Loucy (cell line): ENCODE results near the gene VAPB.

Experiments
- H2AFZ ChIP-seq: fragments of 200-600 bp; sonication (generic); 2 replicates; pipeline ENCODE4 v1.6.0; 2016; ENCODE audit warnings: antibody characterized with exemption, mild to moderate bottlenecking, low read length, moderate library complexity
- H3F3A ChIP-seq: fragments of 200-600 bp; 2 replicates; pipeline ENCODE4 v1.6.0; 2016; ENCODE audit warnings: antibody characterized with exemption, low read depth, mild to moderate bottlenecking
- H3K27me3 ChIP-seq: fragments of 200-600 bp; sonication (generic); 2 replicates; pipeline ENCODE4 v1.6.1; 2014; ENCODE audit warnings: low read length, mild to moderate bottlenecking; ENCODE audit not compliant: insufficient read depth, poor library complexity, severe bottlenecking
- H3K36me3 ChIP-seq: fragments of 200-600 bp; sonication (generic); 2 replicates; pipeline ENCODE4 v1.6.1; 2016; ENCODE audit warnings: low read length; ENCODE audit not compliant: insufficient read depth
- H3K4me1 ChIP-seq: fragments of 200-600 bp; sonication (generic); 2 replicates; pipeline ENCODE4 v1.5.1; 2014; ENCODE audit warnings: low read length, mild to moderate bottlenecking; ENCODE audit not compliant: insufficient read depth, poor library complexity, severe bottlenecking
- H3K4me2 ChIP-seq: fragments of 200-600 bp; sonication (generic); 2 replicates; pipeline ENCODE4 v1.6.0; 2014; ENCODE audit warnings: antibody characterized with exemption, low read length, low read depth, mild to moderate bottlenecking; ENCODE audit not compliant: poor library complexity, severe bottlenecking
- H3K4me3 ChIP-seq: fragments of 200-600 bp; sonication (generic); 2 replicates; pipeline ENCODE4 v1.5.1; 2014; ENCODE audit warnings: low read length, mild to moderate bottlenecking, mixed read lengths; ENCODE audit not compliant: poor library complexity, severe bottlenecking
- H3K79me2 ChIP-seq: fragments of 200-600 bp; sonication (generic); 2 replicates; pipeline ENCODE4 v1.6.1; 2014; ENCODE audit warnings: low read length; ENCODE audit not compliant: insufficient read depth
- H3K9ac ChIP-seq: fragments of 200-600 bp; sonication (generic); 2 replicates; pipeline ENCODE4 v1.6.0; 2014; ENCODE audit warnings: mild to moderate bottlenecking, low read depth, low read length, moderate library complexity; ENCODE audit not compliant: poor library complexity, severe bottlenecking
- H3K9me2 ChIP-seq: fragments of 200-600 bp; sonication (generic); replicated peaks from 2 replicates; pipeline ENCODE4 v1.6.1; 2016; ENCODE audit warnings: low read depth, low read length, mixed read lengths
- H3K9me3 ChIP-seq: fragments of 200-600 bp; sonication (generic); 2 replicates; pipeline ENCODE4 v1.6.1; 2014; ENCODE audit warnings: mild to moderate bottlenecking, antibody characterized with exemption, low read length, low read depth; ENCODE audit not compliant: insufficient read depth
- H4K20me1 ChIP-seq: fragments of 200-600 bp; sonication (generic); 2 replicates; pipeline ENCODE4 v1.6.0; 2014; ENCODE audit warnings: antibody characterized with exemption, low read length, mild to moderate bottlenecking; ENCODE audit not compliant: insufficient read depth, poor library complexity, severe bottlenecking
- CTCF ChIP-seq: fragments of 200-600 bp; sonication (generic); conservative IDR thresholded peaks from 2 replicates; pipeline ENCODE4 v1.5.1; 2014; ENCODE audit warnings: mild to moderate bottlenecking, antibody characterized with exemption, low read length
- EZH2phosphoT487 ChIP-seq: fragments of 200-600 bp; IDR thresholded peaks from 2 replicates; pipeline ENCODE4 v1.6.1; 2018; ENCODE audit warnings: antibody characterized with exemption, mild to moderate bottlenecking, moderate library complexity, borderline replicate concordance

Gene VAPB

DNA sequence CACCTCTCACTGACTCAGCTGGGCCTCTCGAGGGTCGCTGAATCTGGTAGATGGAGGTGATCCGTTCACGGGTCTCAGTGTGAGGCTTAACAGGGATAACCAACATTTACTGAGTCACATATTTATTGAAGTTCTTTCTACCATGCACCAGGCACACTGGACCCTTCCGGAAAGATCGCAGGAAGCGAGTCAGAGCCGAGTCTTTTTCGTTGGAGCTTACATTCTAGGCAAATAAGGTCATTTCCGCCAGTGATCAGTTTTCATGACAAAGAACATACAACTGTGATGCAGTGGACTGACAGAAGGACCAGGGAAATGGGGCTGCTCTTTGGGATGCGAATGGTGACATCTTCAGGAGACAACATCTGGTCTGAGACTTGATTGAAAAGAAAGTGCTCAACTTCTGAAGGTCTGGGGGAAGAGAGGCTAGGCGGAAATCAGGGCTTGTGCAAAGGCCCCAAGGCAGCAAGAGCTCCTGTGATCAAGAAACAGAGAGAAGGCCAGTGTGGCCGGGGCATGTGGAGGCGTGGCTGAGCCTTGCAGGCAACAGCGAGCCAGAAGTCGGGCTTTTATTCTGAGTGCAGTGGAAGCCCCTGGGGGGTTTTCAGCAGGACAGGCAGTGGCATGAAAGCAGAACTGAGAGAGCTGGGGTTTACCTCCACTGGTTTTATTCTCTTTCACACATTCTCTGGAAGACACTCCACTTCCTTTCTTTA lies 69.5 kb downstream of the VAPB start:
- H3K27me3 ChIP-seq, result no peaks in the 10 kb centered on the region

GRCh38 chr20:58459058-58459750 lies 70.2 kb downstream of the VAPB start:
- no peak overlapping the region for H3K4me3 ChIP-seq
- H3K79me2 ChIP-seq, result no peaks in the 10 kb centered on the region
- no peak overlapping the region for H3K9ac ChIP-seq
- H3K4me1 ChIP-seq, result no peaks in the 10 kb centered on the region
- H2AFZ ChIP-seq, result no peak overlapping the region
- no peak overlapping the region for H3K4me2 ChIP-seq
- H3K27me3 ChIP-seq, result no peaks in the 10 kb centered on the region
- H3F3A ChIP-seq, result no peaks in the 10 kb centered on the region
- H3K9me2 ChIP-seq, result no peaks in the 10 kb centered on the region
- H4K20me1 ChIP-seq, result no peaks in the 10 kb centered on the region
- no peaks in the 10 kb centered on the region for H3K9me3 ChIP-seq
- no peak for TF ChIP-seq EZH2phosphoT487
- no peak for TF ChIP-seq CTCF
- H3K36me3 ChIP-seq, result no peaks in the 10 kb centered on the region

More for the DNA sequence above, 69.5 kb downstream of the VAPB start:
- H3K79me2 ChIP-seq, result no peaks in the 10 kb centered on the region
- no peaks in the 10 kb centered on the region for H3K36me3 ChIP-seq
- no peak overlapping the region for H3K9ac ChIP-seq
- no peaks in the 10 kb centered on the region for H3K4me1 ChIP-seq
- no peaks in the 10 kb centered on the region for H3F3A ChIP-seq
- H3K4me3 ChIP-seq, result no peak overlapping the region
- H2AFZ ChIP-seq, result no peak overlapping the region
- TF ChIP-seq CTCF (no peak), EZH2phosphoT487 (no peak)
- no peaks in the 10 kb centered on the region for H3K9me3 ChIP-seq
- H3K9me2 ChIP-seq, result no peaks in the 10 kb centered on the region
- no peaks in the 10 kb centered on the region for H4K20me1 ChIP-seq
- no peak overlapping the region for H3K4me2 ChIP-seq

DNA sequence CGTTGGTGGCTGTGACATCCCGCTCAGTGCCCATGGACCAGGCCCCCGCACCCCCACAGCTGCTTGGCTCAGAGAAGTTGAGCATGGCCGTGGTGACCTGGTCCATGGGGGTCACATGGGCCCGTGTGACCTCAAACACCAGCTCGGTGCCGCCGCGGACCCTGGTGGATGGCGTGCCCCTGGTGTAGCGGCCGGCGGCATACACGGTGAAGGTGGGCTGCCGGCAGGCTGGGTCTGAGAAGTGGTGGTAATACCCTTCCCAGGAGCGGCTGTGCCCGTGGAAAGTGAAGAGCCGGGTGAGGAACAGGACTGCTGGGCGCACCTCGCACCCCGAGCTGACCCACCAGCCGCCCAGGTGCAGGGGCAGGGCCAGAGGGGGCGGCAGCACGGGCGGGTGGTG lies 72.1 kb downstream of the VAPB start:
- no peak overlapping the region for H3K4me2 ChIP-seq
- no peak overlapping the region for H3K9ac ChIP-seq
- no peak overlapping the region for H3K4me3 ChIP-seq
- H3K36me3 ChIP-seq, result no peaks in the 10 kb centered on the region
- H3K9me2 ChIP-seq, result no peaks in the 10 kb centered on the region
- H3K9me3 ChIP-seq, result no peaks in the 10 kb centered on the region
- no peak overlapping the region for H2AFZ ChIP-seq
- no peaks in the 10 kb centered on the region for H3K79me2 ChIP-seq
- TF ChIP-seq EZH2phosphoT487, result no peak
- no peak for TF ChIP-seq CTCF
- no peaks in the 10 kb centered on the region for H4K20me1 ChIP-seq
- no peaks in the 10 kb centered on the region for H3F3A ChIP-seq
- no peaks in the 10 kb centered on the region for H3K4me1 ChIP-seq
- no peaks in the 10 kb centered on the region for H3K27me3 ChIP-seq
